Duodenal mucosa (tissue), 2 donors: ENCODE data around the gene MTUS2.

ENCODE experiments used
- H3K27ac ChIP-seq: one replicate; pipeline ENCODE4 v1.7.0; 2013; ENCODE audit warnings: low read depth, low read length
- H3K27me3 ChIP-seq, 2 donors: one replicate each; pipeline ENCODE4 v1.7.0; 2013; ENCODE audit warnings: low read length in 2 of 2, control low read depth in 1 of 2; ENCODE audit not compliant: insufficient read depth in 2 of 2, control insufficient read depth in 1 of 2
- H3K36me3 ChIP-seq, 2 donors: one replicate each; pipeline ENCODE4 v1.7.0; 2013; ENCODE audit warnings: low read length in 2 of 2, control low read depth in 1 of 2; ENCODE audit not compliant: insufficient read depth in 2 of 2, control insufficient read depth in 1 of 2
- H3K4me1 ChIP-seq, 2 donors: one replicate each; pipeline ENCODE4 v1.7.0; 2013; ENCODE audit warnings: low read length in 2 of 2, control low read depth in 1 of 2; ENCODE audit not compliant: insufficient read depth in 2 of 2, control insufficient read depth in 1 of 2
- H3K4me3 ChIP-seq, 2 donors: one replicate each; pipeline ENCODE4 v1.7.0; 2013; ENCODE audit warnings: low read length in 2 of 2, low read depth in 1 of 2
- H3K9ac ChIP-seq, 2 donors: one replicate each; pipeline ENCODE4 v1.7.0; 2013; ENCODE audit warnings: low read length in 2 of 2, low read depth in 1 of 2
- H3K9me3 ChIP-seq, 2 donors: one replicate each; pipeline ENCODE4 v1.7.0; 2013; ENCODE audit warnings: low read length in 2 of 2, control low read depth in 1 of 2; ENCODE audit not compliant: control insufficient read depth in 1 of 2

Gene MTUS2

DNA sequence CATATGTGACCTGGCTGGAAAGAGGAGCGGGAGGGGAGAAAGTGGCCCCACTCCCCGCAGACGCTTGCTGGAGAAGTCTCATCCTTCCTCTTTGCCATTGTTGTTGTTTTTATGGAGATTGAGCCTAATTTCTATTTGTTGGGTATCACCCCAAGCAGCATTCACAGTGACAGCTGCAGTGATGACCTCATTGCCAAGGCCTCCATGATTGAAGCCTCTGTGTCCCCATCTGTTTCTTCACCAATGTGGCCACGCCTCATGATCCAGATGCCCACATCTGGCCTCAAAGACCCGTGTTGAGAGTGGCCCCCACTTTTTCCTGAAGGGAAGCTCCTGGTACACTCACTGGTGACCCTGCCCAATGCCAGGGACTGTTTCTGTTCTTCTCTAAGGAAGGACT lies 621.2 kb downstream of the MTUS2 start:
- H3K27ac ChIP-seq = no peak overlapping the region
- H3K9me3 ChIP-seq = no peaks in the 10 kb centered on the region
- no peak overlapping the region for H3K4me3 ChIP-seq
- H3K9ac ChIP-seq = no peak overlapping the region
- no peaks in the 10 kb centered on the region for H3K36me3 ChIP-seq
- H3K4me1 ChIP-seq = no peaks in the 10 kb centered on the region
- H3K27me3 ChIP-seq = no peaks in the 10 kb centered on the region

DNA sequence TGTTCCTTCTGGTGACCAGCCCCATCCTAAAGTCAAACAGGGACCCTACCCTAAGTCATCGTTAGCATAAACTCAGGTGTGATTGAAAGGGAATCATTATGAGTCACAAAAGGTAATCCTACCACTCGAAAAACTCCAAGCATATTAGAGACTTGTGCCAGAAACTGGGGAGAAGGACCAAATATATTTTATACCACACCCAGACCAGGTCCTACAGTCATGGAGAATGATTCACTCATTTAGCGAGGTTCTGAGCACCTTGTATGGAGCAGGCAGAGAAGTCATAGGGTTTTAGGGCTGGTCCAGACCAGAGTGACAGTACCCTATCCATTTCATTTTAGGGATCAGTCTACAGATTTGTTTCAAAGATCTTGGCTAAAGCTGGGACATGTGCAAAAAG lies 625.9 kb downstream of the MTUS2 start:
- no peaks in the 10 kb centered on the region for H3K9me3 ChIP-seq

DNA sequence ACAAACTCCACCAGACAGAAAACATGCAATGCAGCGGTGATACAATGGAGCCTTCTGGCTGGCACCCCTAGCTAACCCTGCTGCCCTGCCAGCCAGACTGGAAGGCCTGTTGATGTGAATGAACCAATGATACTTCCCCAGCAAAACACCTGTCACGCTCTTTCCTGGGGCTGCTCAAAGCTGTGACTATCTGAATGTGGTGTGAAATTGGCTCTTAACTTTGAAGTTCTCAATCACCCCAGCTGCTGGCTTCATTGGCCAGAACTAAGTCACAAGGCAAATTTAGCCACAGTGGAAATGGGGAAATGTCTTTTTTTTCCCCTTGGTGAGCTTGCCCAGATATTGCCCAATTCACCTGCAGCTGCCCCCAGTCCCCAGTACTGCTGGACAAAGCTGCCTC lies 628.0 kb downstream of the MTUS2 start:
- no peak overlapping the region for H3K27ac ChIP-seq
- H3K27me3 ChIP-seq = no peaks in the 10 kb centered on the region

More for the DNA sequence above, 625.9 kb downstream of the MTUS2 start:
- no peak overlapping the region for H3K27ac ChIP-seq
- no peaks in the 10 kb centered on the region for H3K36me3 ChIP-seq
- no peaks in the 10 kb centered on the region for H3K4me1 ChIP-seq
- H3K27me3 ChIP-seq = no peaks in the 10 kb centered on the region
- no peak overlapping the region for H3K9ac ChIP-seq
- no peak overlapping the region for H3K4me3 ChIP-seq

DNA sequence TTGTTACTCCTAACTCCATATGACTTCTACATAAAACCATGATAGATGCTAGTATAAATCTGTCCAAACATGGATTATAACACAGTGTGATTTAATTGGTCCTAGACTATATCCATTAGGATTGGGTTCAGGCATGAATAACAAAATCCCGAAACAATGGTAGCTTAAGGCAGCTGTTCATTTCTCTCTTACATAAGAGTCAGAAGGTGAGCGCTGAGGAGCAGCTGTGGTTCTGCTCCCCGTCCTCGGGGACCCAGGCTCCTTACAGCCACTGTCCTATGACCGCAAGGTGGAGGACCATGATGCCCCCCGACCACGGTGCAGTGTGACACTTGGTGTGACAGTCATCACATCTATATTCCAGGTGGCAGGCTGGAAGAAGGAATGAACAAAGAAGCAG lies 629.6 kb downstream of the MTUS2 start:
- H3K27me3 ChIP-seq = no peaks in the 10 kb centered on the region
- no peak overlapping the region for H3K9ac ChIP-seq
- no peaks in the 10 kb centered on the region for H3K4me1 ChIP-seq
- no peak overlapping the region for H3K4me3 ChIP-seq
- H3K27ac ChIP-seq = no peak overlapping the region
- no peaks in the 10 kb centered on the region for H3K36me3 ChIP-seq
- no peaks in the 10 kb centered on the region for H3K9me3 ChIP-seq

More for the DNA sequence above, 628.0 kb downstream of the MTUS2 start:
- Histone ChIP-seq H3K9me3 (no peaks in the 10 kb centered on the region), H3K4me1 (no peaks in the 10 kb centered on the region), H3K9ac (no peak overlapping the region), H3K36me3 (no peaks in the 10 kb centered on the region), H3K4me3 (no peak overlapping the region)

DNA sequence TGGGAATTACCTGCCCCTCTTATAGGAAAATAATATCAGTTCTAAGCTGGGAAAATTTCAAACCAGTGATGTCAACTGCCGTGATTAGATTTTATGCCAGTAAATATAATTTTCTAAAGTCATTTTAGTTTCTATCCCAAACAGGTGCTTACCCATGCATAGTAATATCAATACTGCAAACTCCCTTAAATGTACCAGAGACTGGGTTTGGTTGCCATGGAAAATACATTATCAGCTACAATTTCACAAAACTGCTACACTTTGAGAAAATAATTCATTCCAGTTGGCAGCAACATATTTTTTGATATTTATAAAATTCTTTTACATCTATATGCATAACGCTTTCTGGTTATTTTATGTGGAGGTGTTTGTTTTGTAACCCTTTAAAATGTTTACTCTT lies 631.8 kb downstream of the MTUS2 start:
- H3K4me1 ChIP-seq = no peaks in the 10 kb centered on the region
- H3K27me3 ChIP-seq = no peaks in the 10 kb centered on the region
- no peaks in the 10 kb centered on the region for H3K9me3 ChIP-seq
- no peaks in the 10 kb centered on the region for H3K36me3 ChIP-seq
- no peak overlapping the region for H3K27ac ChIP-seq
- H3K4me3 ChIP-seq = no peak overlapping the region
- H3K9ac ChIP-seq = no peak overlapping the region

DNA sequence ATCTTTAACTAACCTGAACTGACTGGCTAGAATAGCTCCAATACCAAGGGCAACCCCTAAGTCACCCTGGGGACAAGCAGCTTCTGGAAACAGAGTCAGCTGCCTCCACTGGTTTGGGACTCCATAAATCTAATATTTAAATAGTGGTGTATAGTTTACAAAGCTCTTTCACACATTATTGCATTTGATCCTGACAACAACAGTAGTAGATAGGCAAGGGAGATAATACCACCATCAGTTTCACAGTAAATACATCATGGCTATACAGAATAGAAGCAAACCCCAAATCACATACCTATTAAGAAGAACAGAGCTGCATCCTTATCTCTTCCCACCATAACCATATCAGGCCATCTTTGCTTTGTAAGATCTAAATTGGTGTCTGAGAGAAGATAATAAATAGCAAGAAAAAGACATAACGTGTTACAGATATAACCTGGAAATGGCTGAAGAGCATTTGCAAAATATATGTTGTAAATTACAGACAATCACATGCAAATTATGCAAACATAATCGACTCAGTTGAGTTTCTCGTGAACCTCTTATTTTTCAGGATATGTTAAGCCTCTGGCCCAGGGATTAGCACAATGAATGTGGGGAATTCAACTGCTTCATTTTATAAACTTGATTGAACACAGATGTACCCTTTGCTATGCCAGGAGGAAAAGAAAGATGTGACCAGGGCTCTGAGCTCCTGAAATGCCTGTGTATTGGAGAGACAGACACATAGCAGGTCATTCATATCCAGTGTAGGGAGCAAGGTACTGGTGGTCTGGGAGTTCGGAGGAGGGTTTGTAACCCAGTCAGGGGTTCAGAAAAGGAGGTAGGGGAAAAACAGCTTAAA lies 632.9 kb downstream of the MTUS2 start:
- Histone ChIP-seq H3K36me3 (no peaks in the 10 kb centered on the region), H3K9me3 (no peaks in the 10 kb centered on the region), H3K4me1 (no peaks in the 10 kb centered on the region), H3K27ac (no peak overlapping the region), H3K27me3 (no peaks in the 10 kb centered on the region), H3K4me3 (no peak overlapping the region), H3K9ac (no peak overlapping the region)

DNA sequence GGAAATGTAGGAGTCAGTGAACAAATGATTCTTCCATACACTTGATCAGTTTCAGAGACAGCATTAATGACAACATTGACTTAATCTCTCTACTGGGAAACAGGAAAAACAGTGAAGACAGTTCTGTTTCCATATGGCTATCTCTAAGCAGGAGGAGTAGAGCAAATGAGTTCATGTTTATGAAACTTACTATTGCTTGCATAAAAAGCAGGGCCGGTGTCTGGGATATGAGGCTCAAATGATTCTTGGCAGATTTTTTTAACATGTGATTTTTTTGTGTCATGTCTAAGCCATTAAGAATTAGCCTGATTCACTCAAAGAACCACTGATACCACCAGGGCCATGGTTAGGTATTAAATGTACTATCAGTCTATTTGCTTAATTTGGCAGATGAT lies 633.5 kb downstream of the MTUS2 start:
- Histone ChIP-seq H3K27me3 (no peaks in the 10 kb centered on the region), H3K9ac (no peak overlapping the region), H3K36me3 (no peaks in the 10 kb centered on the region), H3K4me1 (no peaks in the 10 kb centered on the region), H3K9me3 (no peaks in the 10 kb centered on the region), H3K27ac (no peak overlapping the region), H3K4me3 (no peak overlapping the region)

DNA sequence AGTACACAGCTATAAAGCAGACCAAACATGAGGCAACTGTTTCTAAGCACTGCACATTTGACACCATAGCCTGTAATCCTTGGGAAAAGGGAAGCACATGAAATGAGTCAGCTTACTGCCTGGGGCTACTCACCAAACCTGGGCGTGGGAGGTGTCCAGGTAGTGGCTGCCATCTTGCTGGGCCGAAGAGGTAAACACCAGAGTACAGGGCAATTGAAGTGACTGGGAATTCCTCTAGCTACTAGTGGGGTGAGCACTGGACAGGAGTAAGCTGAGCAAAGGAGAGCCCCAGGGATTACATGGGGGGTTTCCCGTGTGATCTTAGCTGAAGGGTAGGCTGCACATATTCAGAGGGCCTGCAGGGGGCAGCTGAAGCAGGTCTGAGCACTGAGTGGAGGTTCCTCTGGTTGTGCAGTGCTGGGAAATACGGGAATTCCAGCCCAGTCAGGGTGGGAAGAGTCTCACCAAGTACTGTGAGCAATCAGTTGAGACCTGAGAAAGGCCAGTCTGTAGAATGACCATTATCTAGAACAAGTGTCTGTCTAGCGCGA lies 634.9 kb downstream of the MTUS2 start:
- H3K27me3 ChIP-seq = no peaks in the 10 kb centered on the region
- no peaks in the 10 kb centered on the region for H3K36me3 ChIP-seq
- no peak overlapping the region for H3K4me3 ChIP-seq
- no peak overlapping the region for H3K27ac ChIP-seq
- H3K9me3 ChIP-seq = no peaks in the 10 kb centered on the region
- no peaks in the 10 kb centered on the region for H3K4me1 ChIP-seq
- no peak overlapping the region for H3K9ac ChIP-seq

DNA sequence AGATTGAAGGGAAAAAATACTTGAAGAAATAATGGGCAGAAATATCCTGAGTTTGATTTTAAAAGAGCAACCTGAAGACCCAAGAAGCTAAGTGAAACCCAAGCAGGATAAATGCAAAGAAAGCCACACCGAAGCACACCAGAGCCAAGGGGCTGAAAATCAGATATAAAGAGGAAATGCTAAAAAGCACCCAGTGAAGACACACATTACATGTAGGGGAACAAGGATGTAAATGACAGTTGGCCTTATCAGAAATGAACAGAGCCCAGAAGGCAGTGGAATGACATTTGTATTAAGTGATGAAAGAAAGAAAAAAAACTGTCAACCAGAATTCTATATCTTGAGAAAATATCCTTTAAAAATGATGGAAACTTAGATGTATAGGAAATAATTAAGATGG lies 636.3 kb downstream of the MTUS2 start:
- H3K4me3 ChIP-seq = no peak overlapping the region
- no peaks in the 10 kb centered on the region for H3K36me3 ChIP-seq
- no peak overlapping the region for H3K9ac ChIP-seq
- no peaks in the 10 kb centered on the region for H3K27me3 ChIP-seq
- H3K4me1 ChIP-seq = no peaks in the 10 kb centered on the region
- no peaks in the 10 kb centered on the region for H3K9me3 ChIP-seq
- H3K27ac ChIP-seq = no peak overlapping the region

DNA sequence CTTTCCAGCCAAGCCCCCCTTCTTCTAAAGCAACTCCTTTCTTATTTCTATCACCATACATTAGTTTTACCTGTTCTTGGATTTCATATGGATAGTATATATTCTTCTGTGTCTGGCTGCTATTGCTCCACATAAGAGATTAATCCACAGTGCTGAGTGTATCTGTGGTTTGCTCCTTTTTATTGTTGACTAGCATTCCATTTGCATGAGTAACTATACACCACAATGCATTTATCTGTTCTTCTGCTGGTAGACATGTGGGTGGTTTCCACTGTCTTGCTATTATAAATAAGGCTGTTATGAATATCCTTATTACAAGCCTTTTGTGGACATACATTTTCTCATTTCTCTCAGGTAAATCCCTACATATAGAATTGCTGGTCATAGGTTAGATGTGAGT lies 637.2 kb downstream of the MTUS2 start:
- H3K4me1 ChIP-seq = no peaks in the 10 kb centered on the region
- no peak overlapping the region for H3K9ac ChIP-seq
- H3K27me3 ChIP-seq = no peaks in the 10 kb centered on the region
- no peak overlapping the region for H3K4me3 ChIP-seq
- no peaks in the 10 kb centered on the region for H3K36me3 ChIP-seq
- H3K9me3 ChIP-seq = no peaks in the 10 kb centered on the region
- H3K27ac ChIP-seq = no peak overlapping the region
